GM18526 (cell line): ENCODE data around the gene GMIP.

Experiments
- POLR2A ChIP-seq: IDR thresholded peaks from 3 replicates; pipeline ENCODE4 v1.6.1; 2011; ENCODE audit not compliant: insufficient read length; ENCODE audit errors: extremely low read depth

GMIP gene

GRCh38 chr19:19643158-19644053 lies at the start of gene GMIP:
TSS of gene GMIP (minus strand) at chr19:19643657. CDS start at chr19:19643529, 128 bp downstream.
- peak; percentile 68 for TF ChIP-seq POLR2A

- no peak for TF ChIP-seq POLR2A
Observed at GRCh38 chr19:19691683-19692082, 48.2 kb upstream of the GMIP start.

- TF ChIP-seq POLR2A, result no peak
Observed at GRCh38 chr19:19687090-19687489, 43.6 kb upstream of the GMIP start.

- TF ChIP-seq POLR2A, result no peak
Observed at GRCh38 chr19:19686580-19686979, 43.1 kb upstream of the GMIP start.

GRCh38 chr19:19679176-19680073 lies 36.0 kb upstream of the GMIP start:
- TF ChIP-seq POLR2A, result no peak

GRCh38 chr19:19677579-19677978 lies 34.1 kb upstream of the GMIP start:
- TF ChIP-seq POLR2A, result no peak

- TF ChIP-seq POLR2A, result no peak
Observed at GRCh38 chr19:19674315-19674714, 30.9 kb upstream of the GMIP start.

- TF ChIP-seq POLR2A, result no peak
Observed at GRCh38 chr19:19672816-19673215, 29.4 kb upstream of the GMIP start.

- no peak for TF ChIP-seq POLR2A
Observed at GRCh38 chr19:19670070-19670551, 26.7 kb upstream of the GMIP start.

GRCh38 chr19:19668230-19669012 lies 25.0 kb upstream of the GMIP start, which contains the start of gene ZNF101:
TSS of gene ZNF101 (plus strand) at chr19:19668839. CDS start at chr19:19668964, 125 bp downstream.
- TF ChIP-seq POLR2A, result peak; percentile 85

- peak; percentile 83 for TF ChIP-seq POLR2A
Observed at GRCh38 chr19:19663256-19664120, 20.0 kb upstream of the GMIP start, which contains the start of gene ATP13A1. TSS of gene ATP13A1 (minus strand) at chr19:19663676. CDS start at chr19:19663666, 10 bp downstream.

GRCh38 chr19:19662871-19663255 lies 19.4 kb upstream of the GMIP start:
- no peak for TF ChIP-seq POLR2A

- no peak for TF ChIP-seq POLR2A
Observed at GRCh38 chr19:19662344-19662743, 18.9 kb upstream of the GMIP start.
